Natural killer cell treated with Interleukin-12 subunit alpha and Interleukin-12 subunit beta and Interleukin-15 and Interleukin-18, amount 100 ng/mL, for 72 hours (primary cell): Measurements from ENCODE around the gene SSBP4. TPM values are rescaled to one million over a fixed set of nuclear protein-coding genes. Genes with fewer than 3 reads are reported as not detected.
A peak's percentile ranks its signal among the peaks of the same experiment; 100 is the strongest.

Source experiments
- ATAC-seq, 2 donors: fragments of 150-1000 bp; cut with Tn5 transposase in 1 of 2; sonication (Bioruptor Pico), chemical (Tn5 transposase) in 1 of 2; 2 replicates each; pipeline ENCODE4 v1.10.0; 2021
- DNase-seq: peaks from one replicate; pipeline ENCODE4 v3.0.0; 2022; ENCODE audit warnings: low spot score
- H3K27ac Mint-ChIP-seq, 2 donors: 1 replicate in 1 of 2; 2 replicates in 1 of 2; pipeline ENCODE4 v1.8.0; 2022; ENCODE audit warnings: mixed read lengths in 2 of 2, mild to moderate bottlenecking in 1 of 2, moderate library complexity in 1 of 2
- H3K27me3 Mint-ChIP-seq, 2 donors: 1 replicate in 1 of 2; 2 replicates in 1 of 2; pipeline ENCODE4 v1.8.0; 2022; ENCODE audit warnings: mixed read lengths in 2 of 2
- H3K36me3 Mint-ChIP-seq: one replicate; pipeline ENCODE4 v1.8.0; 2022; ENCODE audit warnings: mixed read lengths
- H3K4me1 Mint-ChIP-seq, 2 donors: 1 replicate in 1 of 2; 2 replicates in 1 of 2; pipeline ENCODE4 v1.8.0; 2022; ENCODE audit warnings: low read depth in 2 of 2, mixed read lengths in 2 of 2, mild to moderate bottlenecking in 1 of 2
- H3K4me3 Mint-ChIP-seq: one replicate; pipeline ENCODE4 v1.8.0; 2022; ENCODE audit warnings: mixed read lengths
- H3K9me3 Mint-ChIP-seq: 2 replicates; pipeline ENCODE4 v1.8.0; 2022; ENCODE audit warnings: mixed read lengths
- total RNA-seq, 2 donors: library from RNA; stranded (reverse); gene quantifications; one replicate each; pipeline ENCODE4 v1.2.3, GENCODE V29; 2022

Gene SSBP4
- total RNA-seq, 2 donors from 2014 or later = 112 to 271 TPM

DNA sequence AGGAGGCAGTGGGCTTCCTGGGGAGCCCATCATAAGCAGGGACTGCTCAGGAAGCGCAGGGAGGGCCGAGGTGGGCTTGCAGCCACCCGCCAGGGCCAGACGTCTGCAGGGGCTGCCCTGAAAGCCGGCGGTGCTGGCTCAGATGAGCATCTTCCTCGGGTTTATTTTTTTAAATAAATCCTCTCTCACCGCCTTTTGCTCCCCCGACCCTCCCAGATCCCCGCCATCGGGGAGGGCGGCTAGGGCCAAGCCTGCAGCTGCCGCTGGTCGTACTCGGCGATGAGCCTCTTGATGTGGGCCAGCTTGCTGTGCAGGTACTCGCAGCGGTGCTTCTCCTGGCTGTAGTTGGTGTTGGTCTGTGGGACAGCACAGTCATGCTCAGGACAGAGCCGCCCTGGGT, 25.3 kb downstream of the SSBP4 start:
- peaks cover 5% of the 10 kb centered on the region for H3K9me3 Mint-ChIP-seq
- ATAC-seq = no peak
- no peak for DNase-seq
- no peaks in the 10 kb centered on the region for H3K27me3 Mint-ChIP-seq
- H3K36me3 Mint-ChIP-seq = peaks cover 13% of the 10 kb centered on the region
- peaks cover 9 to 28% of the 10 kb centered on the region in 2 donors for H3K4me1 Mint-ChIP-seq
- no peak overlapping the region for H3K27ac Mint-ChIP-seq
- H3K4me3 Mint-ChIP-seq = no peak overlapping the region

DNA sequence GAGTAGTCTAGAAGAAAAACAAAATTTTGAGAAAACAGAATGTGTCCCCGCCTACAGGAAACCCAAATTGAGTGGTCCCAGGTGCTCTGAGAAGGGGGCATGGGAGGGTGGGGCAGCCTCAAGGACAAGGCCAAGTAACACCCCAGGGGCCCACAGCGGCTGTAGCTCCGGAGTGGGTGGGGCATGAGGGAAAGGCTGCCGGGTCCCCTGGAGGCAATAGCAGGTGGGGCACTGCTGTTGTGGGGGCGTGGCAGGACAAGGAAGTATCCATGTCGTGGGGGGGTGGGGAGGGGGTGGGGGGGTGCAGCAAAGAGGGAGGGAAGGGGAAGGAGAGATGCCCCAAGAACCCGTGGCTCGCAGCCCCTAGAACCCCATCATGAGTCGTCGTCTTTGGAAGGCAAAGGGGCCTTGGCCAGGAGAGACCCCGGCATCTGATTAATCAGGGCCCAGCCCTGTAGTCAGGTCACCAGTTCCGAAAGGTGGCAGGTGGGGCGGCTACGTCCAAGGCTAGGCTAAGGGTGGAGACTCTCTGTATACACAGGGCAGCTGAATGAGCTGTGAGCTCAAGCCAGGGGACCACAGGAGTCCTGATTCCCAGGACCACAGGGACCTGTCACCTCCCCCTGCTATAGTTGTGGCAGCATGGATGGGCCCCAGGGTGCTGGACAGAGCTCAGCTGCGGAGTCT, 26.2 kb downstream of the SSBP4 start:
- H3K36me3 Mint-ChIP-seq = peaks cover 13% of the 10 kb centered on the region
- peaks cover 5% of the 10 kb centered on the region for H3K9me3 Mint-ChIP-seq

DNA sequence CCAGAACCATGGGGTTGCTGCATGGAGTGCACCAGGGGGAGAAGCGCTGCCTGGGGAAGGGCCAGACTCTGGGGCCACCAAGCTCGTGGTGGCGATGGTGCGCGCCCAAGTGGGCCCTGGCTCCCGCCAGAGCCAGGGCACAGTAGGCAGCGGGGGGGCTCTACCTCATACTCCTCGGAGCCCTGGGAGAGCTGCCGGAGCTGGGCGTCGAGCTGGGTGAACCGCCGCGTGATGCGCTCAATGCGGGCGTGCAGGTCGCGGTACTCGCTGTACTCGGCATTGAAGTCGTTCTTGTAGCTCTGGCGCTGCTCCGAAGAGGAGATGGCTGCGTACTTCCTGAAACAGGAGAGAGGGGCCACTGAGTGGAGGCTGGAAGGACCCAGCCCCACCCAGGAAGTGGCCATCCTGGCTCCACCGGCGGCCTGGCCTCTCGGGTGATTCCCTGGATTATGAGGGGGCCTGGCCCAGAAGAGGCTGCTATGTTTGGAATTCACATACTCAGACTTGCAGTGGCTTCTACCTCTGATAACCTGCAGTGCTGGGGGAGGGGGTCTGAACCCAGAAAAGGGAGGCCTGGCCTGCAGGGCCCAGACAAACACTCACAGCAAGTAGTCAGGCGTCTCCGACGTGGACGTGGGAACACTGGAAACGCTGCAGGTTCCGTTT, 27.1 kb downstream of the SSBP4 start:
- Mint-ChIP-seq H3K4me3 (no peak overlapping the region), H3K4me1 (peaks cover 14 to 26% of the 10 kb centered on the region in 2 donors), H3K9me3 (peaks cover 5% of the 10 kb centered on the region), H3K36me3 (peaks cover 13% of the 10 kb centered on the region), H3K27me3 (no peaks in the 10 kb centered on the region), H3K27ac (no peak overlapping the region)
- no peak for ATAC-seq
- DNase-seq = no peak

More for the DNA sequence above, 26.2 kb downstream of the SSBP4 start:
- ATAC-seq = no peak
- no peak for DNase-seq
- no peak overlapping the region for H3K27ac Mint-ChIP-seq
- H3K4me3 Mint-ChIP-seq = no peak overlapping the region
- no peaks in the 10 kb centered on the region for H3K27me3 Mint-ChIP-seq
- peaks cover 9 to 25% of the 10 kb centered on the region in 2 donors for H3K4me1 Mint-ChIP-seq

DNA sequence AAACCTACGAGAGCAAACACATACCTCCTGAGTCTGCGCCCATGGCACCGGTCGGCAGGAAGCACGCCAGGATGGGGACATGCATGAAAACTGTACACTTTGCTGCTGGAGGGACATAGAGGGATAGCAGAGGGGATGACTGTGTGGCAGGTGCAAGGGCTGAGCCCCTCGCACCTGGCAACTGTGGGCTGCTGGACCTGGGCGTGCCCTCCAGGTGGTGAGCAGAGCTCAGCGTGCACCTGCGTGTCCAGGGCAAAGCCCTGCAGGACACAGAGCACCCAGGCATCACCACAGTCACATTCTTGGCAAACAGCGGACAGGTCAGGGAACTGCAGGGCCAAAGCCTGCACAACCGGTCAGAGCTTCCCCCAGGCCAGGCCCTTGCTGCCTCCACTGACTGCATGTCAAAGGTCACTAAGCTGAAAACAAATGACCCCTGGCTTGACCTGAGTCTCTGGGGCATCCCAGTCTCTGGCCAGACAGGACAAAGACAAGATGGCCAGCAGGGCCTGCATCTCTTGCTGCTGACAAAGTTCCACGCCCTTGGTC, 27.7 kb downstream of the SSBP4 start:
- Mint-ChIP-seq H3K9me3 (peaks cover 5% of the 10 kb centered on the region), H3K27ac (no peak overlapping the region), H3K4me1 (peaks cover 14 to 23% of the 10 kb centered on the region in 2 donors), H3K36me3 (peaks cover 13% of the 10 kb centered on the region), H3K27me3 (no peaks in the 10 kb centered on the region), H3K4me3 (no peak overlapping the region)
- DNase-seq (no peak), ATAC-seq (no peak)

DNA sequence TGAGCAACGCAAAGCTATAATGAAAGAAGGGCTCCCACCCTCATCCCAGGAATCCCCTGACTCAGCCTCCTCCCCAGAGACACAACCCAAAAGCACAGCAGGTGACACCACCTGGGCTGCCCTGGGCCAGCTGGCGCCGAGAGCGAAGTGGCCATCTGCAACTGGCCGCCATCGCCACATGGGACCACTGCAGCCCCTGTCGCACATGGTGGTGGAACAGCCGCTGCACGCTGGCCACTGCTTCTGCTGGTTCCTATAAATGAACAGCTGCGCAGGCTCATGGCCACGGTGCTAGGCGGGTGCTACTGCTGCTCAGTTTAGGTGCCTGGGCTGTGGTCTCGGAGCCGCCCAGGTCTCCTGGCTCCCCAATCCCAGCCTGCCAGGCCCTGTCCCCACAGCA, 30.4 kb downstream of the SSBP4 start:
- H3K36me3 Mint-ChIP-seq = peaks cover 5% of the 10 kb centered on the region
- no peak for ATAC-seq
- no peak overlapping the region for H3K27ac Mint-ChIP-seq
- H3K4me3 Mint-ChIP-seq = no peak overlapping the region
- H3K27me3 Mint-ChIP-seq = no peaks in the 10 kb centered on the region
- no peak for DNase-seq
- no peaks in the 10 kb centered on the region for H3K9me3 Mint-ChIP-seq
- H3K4me1 Mint-ChIP-seq = peaks cover 10 to 17% of the 10 kb centered on the region in 2 donors

DNA sequence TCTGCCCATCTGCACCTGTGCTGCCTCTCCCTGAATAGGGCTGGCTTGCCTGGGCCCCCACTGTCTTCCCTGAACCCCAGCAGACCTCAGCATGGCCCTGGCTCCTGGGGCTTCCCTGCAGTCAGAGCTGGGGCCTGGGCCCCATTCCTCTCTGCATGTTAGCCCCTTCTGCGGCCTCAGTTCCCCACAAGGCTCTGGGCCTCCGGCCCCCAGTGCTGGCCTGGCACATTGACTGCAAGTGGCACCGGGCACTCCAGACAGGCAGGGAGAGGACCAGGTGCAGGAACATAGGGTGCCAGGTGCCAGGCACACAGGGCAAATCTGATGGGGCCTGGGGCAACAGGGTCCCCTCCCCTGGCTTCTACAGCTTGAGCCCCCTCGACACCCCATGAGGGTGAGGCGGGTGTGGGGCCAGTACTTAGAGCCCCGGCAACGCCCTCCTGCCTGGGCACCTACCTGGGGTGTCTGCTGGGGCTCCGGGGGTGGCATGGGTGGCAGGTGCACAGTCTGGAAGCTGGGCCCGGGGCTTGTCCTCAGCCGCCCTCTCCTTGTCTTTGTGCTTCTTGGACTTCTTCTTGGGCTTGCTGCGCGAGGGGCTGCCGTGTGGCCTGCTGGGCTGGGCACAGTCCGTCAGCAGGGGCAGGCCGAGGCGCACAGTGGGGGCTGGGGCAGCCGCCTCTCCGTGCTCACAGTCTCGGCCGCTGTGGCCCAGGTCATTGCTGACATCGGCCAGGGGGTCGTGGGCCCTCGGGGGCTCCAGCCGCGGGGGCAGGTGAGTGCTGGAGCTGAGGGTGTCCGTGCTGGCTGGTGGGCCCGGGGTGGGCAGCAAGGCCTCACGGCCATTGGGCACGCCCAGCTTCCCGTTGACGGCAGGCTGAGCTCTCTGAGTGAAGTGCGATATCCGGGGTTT, 31.1 kb downstream of the SSBP4 start:
- peaks cover 5% of the 10 kb centered on the region for H3K36me3 Mint-ChIP-seq
- H3K4me3 Mint-ChIP-seq = no peak overlapping the region
- no peak overlapping the region for H3K27ac Mint-ChIP-seq
- H3K4me1 Mint-ChIP-seq = peaks cover 10 to 17% of the 10 kb centered on the region in 2 donors
- DNase-seq (no peak), ATAC-seq (no peak)
- H3K9me3 Mint-ChIP-seq = no peaks in the 10 kb centered on the region
- H3K27me3 Mint-ChIP-seq = no peaks in the 10 kb centered on the region

DNA sequence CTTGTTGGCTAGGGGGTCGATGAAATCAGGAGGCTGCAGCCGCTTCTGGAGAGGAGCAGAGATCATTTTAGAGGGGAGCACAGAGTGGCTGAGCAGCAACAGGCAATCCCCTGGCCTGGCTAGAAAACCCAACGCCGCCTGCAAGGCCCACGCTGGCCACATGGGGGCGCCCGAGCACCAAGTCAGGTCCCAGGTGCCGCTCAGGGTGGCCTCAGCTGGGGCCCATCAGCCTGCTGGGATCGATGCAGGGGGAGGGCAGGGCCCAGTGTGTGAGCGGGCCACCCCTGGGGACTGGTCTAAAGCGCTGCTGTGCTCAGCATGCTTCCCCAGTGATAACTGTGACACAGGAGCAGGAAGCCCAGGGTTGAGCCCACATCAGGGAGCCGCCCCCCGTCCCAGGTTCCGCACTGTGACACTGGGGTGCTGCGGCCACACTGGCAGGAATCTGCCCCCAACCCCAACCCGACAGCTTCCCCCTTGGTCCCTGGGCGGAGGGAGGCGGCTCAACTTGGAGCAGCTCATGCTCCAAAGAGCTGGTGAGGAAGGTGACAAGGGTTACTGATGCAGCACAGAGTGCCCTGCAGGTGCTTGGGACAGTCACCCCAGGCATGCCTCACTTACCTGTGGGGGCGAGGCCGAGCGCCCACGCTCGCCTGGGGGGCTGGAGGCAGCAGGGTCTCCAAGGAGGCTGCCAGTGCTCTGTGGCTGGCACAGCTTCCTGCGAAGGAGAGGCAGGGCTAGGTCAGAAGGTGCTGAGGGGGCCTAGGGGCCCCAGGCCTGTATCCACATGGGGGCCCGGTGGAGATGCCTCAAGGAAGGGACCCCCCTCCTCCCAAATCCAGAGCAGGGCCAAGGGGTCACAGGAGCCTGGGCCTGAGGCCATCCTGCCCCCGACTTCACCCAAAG, 32.0 kb downstream of the SSBP4 start:
- H3K27ac Mint-ChIP-seq = no peak overlapping the region
- H3K9me3 Mint-ChIP-seq = no peaks in the 10 kb centered on the region
- DNase-seq = peak; percentile 86
- H3K36me3 Mint-ChIP-seq = peaks cover 5% of the 10 kb centered on the region
- no peaks in the 10 kb centered on the region for H3K27me3 Mint-ChIP-seq
- peaks cover 13 to 18% of the 10 kb centered on the region in 2 donors for H3K4me1 Mint-ChIP-seq
- H3K4me3 Mint-ChIP-seq = no peak overlapping the region
- peak; percentile 83 to 85 for ATAC-seq

DNA sequence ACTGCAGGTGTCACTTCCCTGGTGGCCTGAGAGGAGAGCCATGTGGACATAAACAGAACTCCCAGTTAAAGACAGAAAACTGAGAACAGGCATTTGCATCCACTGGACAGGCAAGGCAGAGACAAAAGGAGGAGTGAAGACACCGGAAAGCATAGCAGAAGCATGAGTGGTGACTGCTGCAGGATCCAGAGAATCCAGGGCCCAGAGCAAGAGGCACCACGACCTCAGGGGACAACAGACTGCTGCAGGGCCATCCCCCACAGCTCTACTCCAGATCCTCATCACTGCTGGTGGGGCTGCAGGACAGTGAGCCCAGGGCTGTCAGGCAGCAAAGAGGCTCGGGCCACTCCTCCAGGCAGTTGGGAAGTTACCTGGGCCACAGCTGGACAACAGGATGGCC, 33.2 kb downstream of the SSBP4 start:
- DNase-seq (no peak), ATAC-seq (no peak)
- Mint-ChIP-seq H3K27me3 (no peaks in the 10 kb centered on the region), H3K4me1 (peaks cover 16 to 20% of the 10 kb centered on the region in 2 donors), H3K4me3 (no peak overlapping the region), H3K9me3 (no peaks in the 10 kb centered on the region), H3K27ac (peak overlapping the region in 1 of 2 donors; percentile 58), H3K36me3 (peaks cover 5% of the 10 kb centered on the region)

DNA sequence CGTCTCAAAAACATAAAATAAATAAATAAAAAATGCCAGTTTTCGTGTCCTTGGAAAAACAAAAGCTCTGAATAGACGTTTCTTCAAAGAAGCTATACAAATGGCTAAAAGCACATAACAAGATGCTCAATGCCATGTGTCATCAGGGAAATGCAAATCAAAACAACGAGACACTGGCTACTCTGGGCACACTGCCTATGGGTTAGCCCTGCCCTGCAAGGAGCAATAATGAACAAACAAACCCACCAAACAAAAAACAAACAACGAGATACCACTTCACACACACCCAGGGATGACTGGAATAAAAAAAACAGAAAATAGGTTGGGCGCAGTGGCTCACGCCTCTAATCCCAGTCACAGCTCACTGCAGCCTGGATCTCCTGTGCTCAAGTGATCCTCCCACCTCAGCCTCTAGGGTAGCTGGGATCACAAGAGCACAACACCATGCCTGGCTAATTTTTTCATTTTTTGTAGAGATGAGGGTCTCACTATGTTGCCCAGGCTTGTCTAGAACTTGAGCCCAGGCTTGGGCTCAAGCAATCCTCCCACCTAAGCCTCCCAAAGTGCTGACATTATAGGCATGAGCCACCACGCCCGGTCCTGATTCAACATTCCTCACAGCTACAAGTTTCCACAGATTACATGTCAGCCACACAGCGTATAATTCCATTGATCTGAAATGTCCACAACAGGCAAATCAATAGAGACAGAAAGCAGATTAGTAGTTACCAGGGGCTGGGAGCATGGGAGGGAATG, 34.2 kb downstream of the SSBP4 start:
- no peak overlapping the region for H3K4me3 Mint-ChIP-seq
- ATAC-seq (no peak), DNase-seq (no peak)
- peaks cover 1% of the 10 kb centered on the region for H3K36me3 Mint-ChIP-seq
- no peaks in the 10 kb centered on the region for H3K27me3 Mint-ChIP-seq
- no peaks in the 10 kb centered on the region for H3K9me3 Mint-ChIP-seq
- peaks cover 16 to 17% of the 10 kb centered on the region in 2 donors for H3K4me1 Mint-ChIP-seq
- no peak overlapping the region for H3K27ac Mint-ChIP-seq

DNA sequence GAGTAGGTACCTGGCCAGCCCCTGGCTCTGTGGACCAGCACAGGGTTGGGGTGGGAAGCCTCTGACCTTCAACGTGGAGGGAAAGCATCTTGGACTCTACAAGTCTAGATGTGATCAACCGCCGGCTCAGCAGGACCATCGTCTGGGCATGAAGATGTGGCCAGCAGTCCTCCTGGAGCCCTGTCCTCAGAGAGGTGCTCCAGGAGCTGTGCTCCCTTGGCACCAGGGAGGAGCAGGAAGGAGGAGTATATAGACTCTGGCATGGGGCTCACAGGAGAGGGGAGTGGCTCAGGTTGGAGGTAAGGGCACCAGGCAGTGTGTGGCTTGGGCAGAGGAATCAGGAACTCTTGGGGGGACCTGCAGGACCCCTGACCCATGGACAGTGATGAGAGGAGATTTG, 37.1 kb downstream of the SSBP4 start:
- ATAC-seq (no peak), DNase-seq (no peak)
- Mint-ChIP-seq H3K27me3 (no peaks in the 10 kb centered on the region), H3K4me3 (no peak overlapping the region), H3K4me1 (peaks cover 11 to 12% of the 10 kb centered on the region in 2 donors), H3K27ac (no peak overlapping the region), H3K9me3 (no peaks in the 10 kb centered on the region), H3K36me3 (no peaks in the 10 kb centered on the region)

DNA sequence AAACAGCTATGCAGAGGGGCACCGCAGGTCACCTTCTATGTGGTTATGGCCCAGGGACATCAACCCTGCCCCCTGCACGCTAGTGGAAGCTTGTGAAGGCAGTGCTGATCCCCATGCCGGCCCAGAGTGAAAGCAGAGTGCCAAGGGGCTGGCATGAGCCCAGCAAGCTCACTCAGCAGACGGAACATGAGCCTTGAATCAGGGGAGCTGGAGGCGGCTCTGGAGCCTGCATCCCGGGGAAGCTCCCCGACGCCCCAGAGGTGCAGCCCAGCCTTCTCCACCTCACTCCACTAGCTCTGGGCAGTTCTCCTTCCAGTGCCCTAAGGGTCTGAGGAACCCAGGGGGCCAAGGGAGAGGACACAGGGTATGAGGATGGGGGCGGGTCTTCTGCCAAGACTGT, 37.8 kb downstream of the SSBP4 start:
- Mint-ChIP-seq H3K27ac (no peak overlapping the region), H3K4me3 (no peak overlapping the region), H3K36me3 (no peaks in the 10 kb centered on the region), H3K27me3 (no peaks in the 10 kb centered on the region), H3K4me1 (peaks cover 11 to 16% of the 10 kb centered on the region in 2 donors), H3K9me3 (no peaks in the 10 kb centered on the region)
- ATAC-seq = no peak
- DNase-seq = no peak

DNA sequence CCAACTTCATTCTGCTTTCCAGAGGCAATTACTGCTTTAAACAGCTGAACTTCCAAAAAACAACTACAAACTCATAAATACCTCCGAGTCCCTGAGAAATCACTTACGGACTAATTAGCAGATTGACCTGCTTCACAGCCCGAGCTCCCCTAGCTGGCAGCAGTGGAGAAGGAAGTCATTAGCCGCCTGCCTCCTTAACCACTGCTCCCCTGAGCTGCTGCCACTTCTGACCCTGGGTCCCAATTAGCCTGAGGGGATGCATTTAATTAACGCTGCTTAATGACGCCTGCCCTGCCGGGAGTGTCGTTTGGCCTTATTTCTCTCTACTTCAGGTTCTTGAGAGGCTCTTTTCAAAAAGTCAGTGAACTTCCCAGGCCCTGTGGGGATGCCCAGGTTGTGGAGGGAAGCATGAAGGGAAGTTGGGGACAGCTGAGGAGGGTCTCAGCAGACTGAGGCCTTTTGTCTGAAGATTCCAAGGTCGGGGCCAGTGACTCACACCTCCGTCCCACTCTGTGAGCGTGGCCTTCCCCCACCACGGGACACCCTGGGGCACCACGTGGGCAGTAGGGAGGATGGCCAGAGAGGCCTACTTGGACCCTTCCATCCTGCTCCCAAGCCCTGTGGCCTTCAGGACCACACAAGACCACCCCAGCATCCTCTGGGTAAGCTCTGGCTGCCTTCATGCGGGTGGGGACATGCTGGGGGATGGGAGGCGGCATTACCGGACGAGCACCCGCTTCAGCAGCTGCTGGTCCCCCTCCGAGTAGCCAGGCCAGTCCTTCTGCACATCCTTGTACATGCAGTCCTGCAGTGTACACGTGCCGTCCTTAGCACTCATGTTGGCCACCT, 38.5 kb downstream of the SSBP4 start:
- Mint-ChIP-seq H3K4me3 (no peak overlapping the region), H3K27ac (no peak overlapping the region), H3K36me3 (no peaks in the 10 kb centered on the region), H3K4me1 (peaks cover 6 to 16% of the 10 kb centered on the region in 2 donors), H3K27me3 (no peaks in the 10 kb centered on the region), H3K9me3 (no peaks in the 10 kb centered on the region)
- no peak for DNase-seq
- ATAC-seq = no peak
